K562 (cell line): ENCODE results near the gene ITPR2. TPM values are rescaled to one million over a fixed set of nuclear protein-coding genes. Genes with fewer than 3 reads are reported as not detected.
A peak's percentile ranks its signal among the peaks of the same experiment; 100 is the strongest.

Experiments
- ATF1 ChIP-seq, 2 experiments: fragments of 450-650 bp in 1 of 2; IDR thresholded peaks; 2 replicates each; pipeline ENCODE4 v1.6.1; 2016; ENCODE audit warnings: missing compliant biosample characterization in 1 of 2, missing genetic modification characterization in 1 of 2
- CAMTA2 ChIP-seq: fragments of 250-450 bp; sonication (Bioruptor Pico); conservative IDR thresholded peaks from 2 replicates; pipeline ENCODE4 v1.5.1; 2022
- CBFB ChIP-seq: sonication (generic); formaldehyde crosslinking; IDR thresholded peaks from 2 replicates; pipeline ENCODE4 v1.4.0; 2020; ENCODE audit warnings: mild to moderate bottlenecking, missing genetic modification reagents
- ELF1 ChIP-seq: fragments of 200-800 bp; sonication (Bioruptor generic); IDR thresholded peaks from 2 replicates; pipeline ENCODE4 v1.6.1; 2016; ENCODE audit warnings: missing genetic modification characterization, missing compliant biosample characterization
- EWSR1 ChIP-seq: fragments of 450-650 bp; IDR thresholded peaks from 2 replicates; pipeline ENCODE4 v1.6.1; 2018; ENCODE audit warnings: borderline replicate concordance, mild to moderate bottlenecking, low read depth, moderate library complexity; ENCODE audit not compliant: partially characterized antibody
- FOXJ2 ChIP-seq: fragments of 200-800 bp; sonication (Bioruptor generic); IDR thresholded peaks from 2 replicates; pipeline ENCODE4 v1.6.1; 2016; ENCODE audit warnings: missing genetic modification characterization, missing compliant biosample characterization
- GATAD2B ChIP-seq: fragments of 450-650 bp; IDR thresholded peaks from 2 replicates; pipeline ENCODE4 v1.6.1; 2017; ENCODE audit warnings: mild to moderate bottlenecking, borderline replicate concordance
- KAT2B ChIP-seq: IDR thresholded peaks from one replicate; pipeline ENCODE4 v1.6.1; 2012; ENCODE audit warnings: low read depth, mild to moderate bottlenecking, control low read depth, inconsistent platforms, low read length, moderate library complexity
- LARP7 ChIP-seq: fragments of 450-650 bp; IDR thresholded peaks from 2 replicates; pipeline ENCODE4 v1.6.1; 2016
- NEUROD1 ChIP-seq: fragments of 150-350 bp; IDR thresholded peaks from 2 replicates; pipeline ENCODE4 v1.6.1; 2014; ENCODE audit warnings: borderline replicate concordance, low read length, low read depth; ENCODE audit not compliant: partially characterized antibody
- RAD51 ChIP-seq: fragments of 450-650 bp; IDR thresholded peaks from 2 replicates; pipeline ENCODE4 v1.7.1; 2016; ENCODE audit warnings: low read depth, mild to moderate bottlenecking, borderline replicate concordance
- RB1 ChIP-seq: fragments of 450-650 bp; IDR thresholded peaks from 2 replicates; pipeline ENCODE4 v1.6.1; 2017; ENCODE audit warnings: low read depth, mild to moderate bottlenecking
- RFX1 ChIP-seq: fragments of 450-650 bp; IDR thresholded peaks from 2 replicates; pipeline ENCODE4 v1.6.1; 2016; ENCODE audit warnings: mild to moderate bottlenecking, moderate library complexity
- RFX7 ChIP-seq: fragments of 250-450 bp; sonication (Bioruptor Pico); IDR thresholded peaks from 2 replicates; pipeline ENCODE4 v1.5.1; 2021; ENCODE audit warnings: mild to moderate bottlenecking
- SMAD1 ChIP-seq: fragments of 150-350 bp; IDR thresholded peaks from 2 replicates; pipeline ENCODE4 v1.6.1; 2014; ENCODE audit warnings: low read length, low read depth; ENCODE audit not compliant: partially characterized antibody
- ZC3H8 ChIP-seq: fragments of 450-650 bp; IDR thresholded peaks from 2 replicates; pipeline ENCODE4 v1.6.1; 2017
- ZNF76 ChIP-seq: fragments of 250-450 bp; sonication (Bioruptor Pico); IDR thresholded peaks from 2 replicates; pipeline ENCODE4 v1.4.0; 2020; ENCODE audit warnings: mild to moderate bottlenecking, moderate library complexity, borderline replicate concordance
- polyA plus RNA-seq, 8 experiments: library from polyadenylated mRNA; depleted of rRNA in 4 of 8; stranded (reverse) in 5 of 8; unstranded in 3 of 8; fragments of >200 nt; fragmentation: Nextera tagmentation in 2 of 8; fragmentation: Illumina TruSeq in 1 of 8; extraction: Ambion mirVana in 2 of 8; extraction: Trizol in 1 of 8; gene quantifications; 2 replicates each; pipeline versions ENCODE4 v1.2.1 to v1.2.3, GENCODE V29; 2011 to 2014; ENCODE audit warnings: inconsistent platforms in 1 of 8, missing spikeins in 1 of 8
- total RNA-seq, 7 experiments: library from RNA; depleted of rRNA in 6 of 7; stranded (reverse); fragments of >200 nt in 6 of 7; fragmentation: Illumina TruSeq in 2 of 7; extraction: Trizol in 2 of 7; gene quantifications; 2 replicates each; pipeline versions ENCODE4 v1.2.1 to v1.2.3, GENCODE V29; 2011 to 2021; ENCODE audit warnings: low replicate concordance in 1 of 7
- TF ChIP-seq, protein P1 (sequence below): IDR thresholded peaks from 2 replicates; pipeline ENCODE4 v1.6.1; 2016; ENCODE audit warnings: missing genetic modification characterization, missing compliant biosample characterization
- TF ChIP-seq, protein P2 (sequence below), 2 experiments: IDR thresholded peaks; 2 replicates each; pipeline ENCODE4 v1.6.1; 2012; ENCODE audit warnings: improper control_type of control experiment in 2 of 2, low read depth in 2 of 2, low read length in 2 of 2, borderline replicate concordance in 1 of 2
- TF ChIP-seq, protein P3 (sequence below): fragments of 450-650 bp; IDR thresholded peaks from 2 replicates; pipeline ENCODE4 v1.6.1; 2016; ENCODE audit warnings: mild to moderate bottlenecking
- TF ChIP-seq, protein P4 (sequence below), 2 experiments: fragments of 450-650 bp in 1 of 2; sonication (generic) in 1 of 2; formaldehyde crosslinking; conservative IDR thresholded peaks; 2 replicates each; pipeline versions ENCODE4 v1.4.0 to v1.8.1; 2020 to 2022; ENCODE audit warnings: mild to moderate bottlenecking in 1 of 2, missing genetic modification reagents in 1 of 2

ITPR2 gene
- total and polyA plus RNA-seq, 9 of the 15 experiments (the other 6 are each of a cell fraction or from before 2014, with no cell fraction given), result 0.21 to 3.3 (median 0.95) TPM

DNA sequence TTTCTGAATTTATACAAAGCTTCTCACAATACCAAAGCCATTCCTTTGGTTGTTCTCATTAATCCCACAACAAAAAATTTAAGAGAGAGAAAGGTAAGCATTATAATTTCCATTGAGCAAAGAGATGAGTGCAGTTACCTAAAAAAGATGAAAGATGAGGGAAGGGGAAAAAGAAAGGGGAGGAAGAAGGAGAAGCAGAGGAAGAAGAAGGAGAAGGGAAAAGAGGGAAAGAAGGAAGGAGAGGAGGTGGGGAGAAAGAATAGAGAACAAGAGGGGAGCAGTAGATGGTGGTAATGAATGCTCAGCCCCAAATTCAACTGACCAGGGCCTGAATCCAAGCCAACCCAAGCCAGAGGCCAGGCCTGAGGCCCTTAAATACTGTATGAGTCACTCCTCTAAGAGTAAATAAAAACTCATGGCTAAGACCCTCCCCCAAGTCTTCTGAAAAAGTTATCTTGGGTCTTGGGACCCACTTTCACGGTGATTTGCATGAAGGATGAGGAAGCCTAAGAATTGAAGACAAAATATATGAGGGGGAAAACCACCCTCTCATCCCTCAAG, 144.6 kb downstream of the ITPR2 start (continued):
- TF ChIP-seq CBFB (CRISPR knock-in tag) (no peak), RFX7 (CRISPR knock-in tag) (no peak), KAT2B (no peak), GATAD2B (no peak), EWSR1 (no peak), ZNF76 (CRISPR knock-in tag) (no peak), FOXJ2 (tag) (no peak), ELF1 (tag) (no peak), RFX1 (no peak), SMAD1 (no peak), NEUROD1 (no peak), ZC3H8 (no peak), LARP7 (0 out of 2 replicates have a peak, but pooled peaks have one; percentile 43), RB1 (no peak), ATF1 (CRISPR knock-in tag; IDR thresholded peaks at IDR 0.05) (no peak), ATF1 (tag; IDR thresholded peaks at IDR 0.05) (no peak), RAD51 (no peak), CAMTA2 (CRISPR knock-in tag) (no peak)
- TF ChIP-seq, protein P1, sequence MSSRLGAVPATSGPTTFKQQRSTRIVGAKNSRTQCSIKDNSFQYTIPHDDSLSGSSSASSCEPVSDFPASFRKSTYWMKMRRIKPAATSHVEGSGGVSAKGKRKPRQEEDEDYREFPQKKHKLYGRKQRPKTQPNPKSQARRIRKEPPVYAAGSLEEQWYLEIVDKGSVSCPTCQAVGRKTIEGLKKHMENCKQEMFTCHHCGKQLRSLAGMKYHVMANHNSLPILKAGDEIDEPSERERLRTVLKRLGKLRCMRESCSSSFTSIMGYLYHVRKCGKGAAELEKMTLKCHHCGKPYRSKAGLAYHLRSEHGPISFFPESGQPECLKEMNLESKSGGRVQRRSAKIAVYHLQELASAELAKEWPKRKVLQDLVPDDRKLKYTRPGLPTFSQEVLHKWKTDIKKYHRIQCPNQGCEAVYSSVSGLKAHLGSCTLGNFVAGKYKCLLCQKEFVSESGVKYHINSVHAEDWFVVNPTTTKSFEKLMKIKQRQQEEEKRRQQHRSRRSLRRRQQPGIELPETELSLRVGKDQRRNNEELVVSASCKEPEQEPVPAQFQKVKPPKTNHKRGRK, result peak; percentile 93
- TF ChIP-seq, protein P2, sequence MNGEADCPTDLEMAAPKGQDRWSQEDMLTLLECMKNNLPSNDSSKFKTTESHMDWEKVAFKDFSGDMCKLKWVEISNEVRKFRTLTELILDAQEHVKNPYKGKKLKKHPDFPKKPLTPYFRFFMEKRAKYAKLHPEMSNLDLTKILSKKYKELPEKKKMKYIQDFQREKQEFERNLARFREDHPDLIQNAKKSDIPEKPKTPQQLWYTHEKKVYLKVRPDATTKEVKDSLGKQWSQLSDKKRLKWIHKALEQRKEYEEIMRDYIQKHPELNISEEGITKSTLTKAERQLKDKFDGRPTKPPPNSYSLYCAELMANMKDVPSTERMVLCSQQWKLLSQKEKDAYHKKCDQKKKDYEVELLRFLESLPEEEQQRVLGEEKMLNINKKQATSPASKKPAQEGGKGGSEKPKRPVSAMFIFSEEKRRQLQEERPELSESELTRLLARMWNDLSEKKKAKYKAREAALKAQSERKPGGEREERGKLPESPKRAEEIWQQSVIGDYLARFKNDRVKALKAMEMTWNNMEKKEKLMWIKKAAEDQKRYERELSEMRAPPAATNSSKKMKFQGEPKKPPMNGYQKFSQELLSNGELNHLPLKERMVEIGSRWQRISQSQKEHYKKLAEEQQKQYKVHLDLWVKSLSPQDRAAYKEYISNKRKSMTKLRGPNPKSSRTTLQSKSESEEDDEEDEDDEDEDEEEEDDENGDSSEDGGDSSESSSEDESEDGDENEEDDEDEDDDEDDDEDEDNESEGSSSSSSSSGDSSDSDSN (IDR thresholded peaks at IDR 0.05; ENCODE audit: borderline replicate concordance in 1 of 2, low read depth in 2 of 2, low read length in 2 of 2), result no peak
- TF ChIP-seq, protein P3, sequence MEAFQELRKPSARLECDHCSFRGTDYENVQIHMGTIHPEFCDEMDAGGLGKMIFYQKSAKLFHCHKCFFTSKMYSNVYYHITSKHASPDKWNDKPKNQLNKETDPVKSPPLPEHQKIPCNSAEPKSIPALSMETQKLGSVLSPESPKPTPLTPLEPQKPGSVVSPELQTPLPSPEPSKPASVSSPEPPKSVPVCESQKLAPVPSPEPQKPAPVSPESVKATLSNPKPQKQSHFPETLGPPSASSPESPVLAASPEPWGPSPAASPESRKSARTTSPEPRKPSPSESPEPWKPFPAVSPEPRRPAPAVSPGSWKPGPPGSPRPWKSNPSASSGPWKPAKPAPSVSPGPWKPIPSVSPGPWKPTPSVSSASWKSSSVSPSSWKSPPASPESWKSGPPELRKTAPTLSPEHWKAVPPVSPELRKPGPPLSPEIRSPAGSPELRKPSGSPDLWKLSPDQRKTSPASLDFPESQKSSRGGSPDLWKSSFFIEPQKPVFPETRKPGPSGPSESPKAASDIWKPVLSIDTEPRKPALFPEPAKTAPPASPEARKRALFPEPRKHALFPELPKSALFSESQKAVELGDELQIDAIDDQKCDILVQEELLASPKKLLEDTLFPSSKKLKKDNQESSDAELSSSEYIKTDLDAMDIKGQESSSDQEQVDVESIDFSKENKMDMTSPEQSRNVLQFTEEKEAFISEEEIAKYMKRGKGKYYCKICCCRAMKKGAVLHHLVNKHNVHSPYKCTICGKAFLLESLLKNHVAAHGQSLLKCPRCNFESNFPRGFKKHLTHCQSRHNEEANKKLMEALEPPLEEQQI, result no peak; the same call in 1 of the 2 replicates
- TF ChIP-seq, protein P4, sequence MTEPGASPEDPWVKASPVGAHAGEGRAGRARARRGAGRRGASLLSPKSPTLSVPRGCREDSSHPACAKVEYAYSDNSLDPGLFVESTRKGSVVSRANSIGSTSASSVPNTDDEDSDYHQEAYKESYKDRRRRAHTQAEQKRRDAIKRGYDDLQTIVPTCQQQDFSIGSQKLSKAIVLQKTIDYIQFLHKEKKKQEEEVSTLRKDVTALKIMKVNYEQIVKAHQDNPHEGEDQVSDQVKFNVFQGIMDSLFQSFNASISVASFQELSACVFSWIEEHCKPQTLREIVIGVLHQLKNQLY (CRISPR knock-in tag; conservative IDR thresholded peaks at IDR 0.05), result no peak
